ENCODE data around the gene KDM4D.
"Not testable (repeated sequence)": the region's sequence is repeated elsewhere in the genome, so short reads cannot be mapped to it uniquely, and the experiment has no call there.

KDM4D gene

GRCh38 chr11:94988748-94989147, 15.2 kb downstream of the KDM4D start:
- H3K27ac Mint-ChIP-seq, result no peak overlapping the region
- H3K4me3 Mint-ChIP-seq, result no peak overlapping the region
- no peaks in the 10 kb centered on the region for H3K4me1 Mint-ChIP-seq
- peaks cover 40% of the 10 kb centered on the region for H3K27me3 Mint-ChIP-seq
- H3K9me3 Mint-ChIP-seq, result no peaks in the 10 kb centered on the region
- DNase-seq (no peak), ATAC-seq (no peak)

GRCh38 chr11:94993400-94993943, 20.0 kb downstream of the KDM4D start:
- H3K27ac Mint-ChIP-seq, result no peak overlapping the region
- no peak overlapping the region for H3K4me3 Mint-ChIP-seq
- ATAC-seq, result no peak

DNA sequence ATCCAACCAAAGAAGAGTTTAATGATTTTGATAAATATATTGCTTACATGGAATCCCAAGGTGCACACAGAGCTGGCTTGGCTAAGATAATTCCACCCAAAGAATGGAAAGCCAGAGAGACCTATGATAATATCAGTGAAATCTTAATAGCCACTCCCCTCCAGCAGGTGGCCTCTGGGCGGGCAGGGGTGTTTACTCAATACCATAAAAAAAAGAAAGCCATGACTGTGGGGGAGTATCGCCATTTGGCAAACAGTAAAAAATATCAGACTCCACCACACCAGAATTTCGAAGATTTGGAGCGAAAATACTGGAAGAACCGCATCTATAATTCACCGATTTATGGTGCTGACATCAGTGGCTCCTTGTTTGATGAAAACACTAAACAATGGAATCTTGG, 23.9 kb downstream of the KDM4D start:
- no peak for ATAC-seq
- no peak overlapping the region for H3K27ac Mint-ChIP-seq
- no peaks in the 10 kb centered on the region for H3K4me1 Mint-ChIP-seq

More at GRCh38 chr11:94993400-94993943, 20.0 kb downstream of the KDM4D start:
- DNase-seq, result no peak
- H3K4me1 Mint-ChIP-seq, result no peaks in the 10 kb centered on the region
- H3K27me3 Mint-ChIP-seq, result peaks cover 26% of the 10 kb centered on the region
- no peaks in the 10 kb centered on the region for H3K9me3 Mint-ChIP-seq

DNA sequence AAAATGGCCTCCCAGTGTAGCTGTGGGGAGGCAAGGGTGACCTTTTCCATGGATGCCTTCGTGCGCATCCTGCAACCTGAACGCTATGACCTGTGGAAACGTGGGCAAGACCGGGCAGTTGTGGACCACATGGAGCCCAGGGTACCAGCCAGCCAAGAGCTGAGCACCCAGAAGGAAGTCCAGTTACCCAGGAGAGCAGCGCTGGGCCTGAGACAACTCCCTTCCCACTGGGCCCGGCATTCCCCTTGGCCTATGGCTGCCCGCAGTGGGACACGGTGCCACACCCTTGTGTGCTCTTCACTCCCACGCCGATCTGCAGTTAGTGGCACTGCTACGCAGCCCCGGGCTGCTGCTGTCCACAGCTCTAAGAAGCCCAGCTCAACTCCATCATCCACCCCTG, 24.8 kb downstream of the KDM4D start:
- Mint-ChIP-seq H3K4me1 (no peaks in the 10 kb centered on the region), H3K4me3 (no peak overlapping the region), H3K27me3 (no peaks in the 10 kb centered on the region), H3K27ac (no peak overlapping the region), H3K9me3 (no peaks in the 10 kb centered on the region)
- ATAC-seq (no peak), DNase-seq (no peak)

More for the DNA sequence above, 23.9 kb downstream of the KDM4D start:
- H3K27me3 Mint-ChIP-seq, result no peaks in the 10 kb centered on the region
- H3K4me3 Mint-ChIP-seq, result no peak overlapping the region
- no peak for DNase-seq
- no peaks in the 10 kb centered on the region for H3K9me3 Mint-ChIP-seq

DNA sequence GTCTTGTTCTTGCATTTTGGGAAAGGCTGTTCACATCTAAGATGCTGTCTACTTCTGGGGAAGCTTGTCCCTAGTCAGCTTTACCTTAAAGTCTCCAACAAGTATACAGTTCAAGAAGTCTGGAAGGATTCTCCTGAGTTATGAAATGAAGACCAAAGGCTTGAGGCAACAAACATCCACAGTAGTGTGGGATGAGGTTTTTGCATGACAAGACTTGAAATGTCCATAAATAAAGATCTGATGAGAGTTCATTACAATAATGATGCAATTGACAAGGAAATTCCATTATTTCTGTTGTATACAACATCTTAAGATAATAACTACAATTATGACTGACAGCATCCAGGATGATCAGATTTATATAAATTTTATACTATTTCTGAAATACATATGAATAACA, 30.2 kb downstream of the KDM4D start:
- DNase-seq (no peak), ATAC-seq (no peak)
- no peak overlapping the region for H3K27ac Mint-ChIP-seq
- H3K9me3 Mint-ChIP-seq, result no peaks in the 10 kb centered on the region
- H3K27me3 Mint-ChIP-seq, result peaks cover 19% of the 10 kb centered on the region
- H3K4me3 Mint-ChIP-seq, result no peak overlapping the region
- H3K4me1 Mint-ChIP-seq, result no peaks in the 10 kb centered on the region

GRCh38 chr11:95005642-95006041, 32.1 kb downstream of the KDM4D start:
- DNase-seq, result no peak
- Mint-ChIP-seq H3K4me1 (no peaks in the 10 kb centered on the region), H3K27ac (no peak overlapping the region), H3K4me3 (no peak overlapping the region), H3K27me3 (peaks cover 25% of the 10 kb centered on the region), H3K9me3 (no peaks in the 10 kb centered on the region)
- no peak for ATAC-seq

GRCh38 chr11:95011376-95011775, 37.9 kb downstream of the KDM4D start:
- no peak for DNase-seq
- H3K27me3 Mint-ChIP-seq, result peaks cover 47% of the 10 kb centered on the region
- no peak for ATAC-seq
- H3K27ac Mint-ChIP-seq, result no peak overlapping the region
- no peaks in the 10 kb centered on the region for H3K9me3 Mint-ChIP-seq
- no peak overlapping the region for H3K4me3 Mint-ChIP-seq
- no peaks in the 10 kb centered on the region for H3K4me1 Mint-ChIP-seq

GRCh38 chr11:95014184-95014821, 40.8 kb downstream of the KDM4D start:
- Mint-ChIP-seq H3K9me3 (no peaks in the 10 kb centered on the region), H3K4me3 (no peak overlapping the region), H3K4me1 (no peaks in the 10 kb centered on the region), H3K27me3 (peaks cover 22% of the 10 kb centered on the region), H3K27ac (no peak overlapping the region)
- DNase-seq, result no peak
- no peak for ATAC-seq

DNA sequence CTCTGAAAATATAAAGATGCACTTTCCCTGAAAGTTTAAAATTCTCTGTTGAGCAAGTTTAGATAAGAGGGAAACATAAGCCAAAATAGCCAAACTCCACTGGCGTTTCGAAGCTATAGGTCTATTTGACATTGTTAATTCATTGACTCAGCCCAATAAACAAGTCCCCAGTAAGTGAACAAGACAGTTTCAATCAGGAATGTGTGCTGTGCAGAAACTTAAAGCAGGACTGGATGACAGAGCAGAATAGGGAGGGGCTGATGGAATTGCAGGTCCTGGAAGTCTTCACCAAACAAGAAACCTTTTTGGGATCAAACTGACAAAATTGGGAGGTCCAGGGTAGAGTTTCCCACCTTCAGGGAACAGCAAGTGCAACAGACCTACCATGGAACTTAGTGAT, 42.6 kb downstream of the KDM4D start:
- Mint-ChIP-seq H3K4me1 (no peaks in the 10 kb centered on the region), H3K4me3 (no peak overlapping the region), H3K9me3 (no peaks in the 10 kb centered on the region), H3K27ac (no peak overlapping the region), H3K27me3 (peaks cover 17% of the 10 kb centered on the region)
- no peak for ATAC-seq
- no peak for DNase-seq

- not testable (repeated sequence) for H3K27ac Mint-ChIP-seq, H3K4me1 Mint-ChIP-seq, H3K4me3 Mint-ChIP-seq, H3K9me3 Mint-ChIP-seq, H3K27me3 Mint-ChIP-seq, DNase-seq, ATAC-seq
These were observed 48.0 kb downstream of the KDM4D start for GRCh38 chr11:95021468-95021867.

DNA sequence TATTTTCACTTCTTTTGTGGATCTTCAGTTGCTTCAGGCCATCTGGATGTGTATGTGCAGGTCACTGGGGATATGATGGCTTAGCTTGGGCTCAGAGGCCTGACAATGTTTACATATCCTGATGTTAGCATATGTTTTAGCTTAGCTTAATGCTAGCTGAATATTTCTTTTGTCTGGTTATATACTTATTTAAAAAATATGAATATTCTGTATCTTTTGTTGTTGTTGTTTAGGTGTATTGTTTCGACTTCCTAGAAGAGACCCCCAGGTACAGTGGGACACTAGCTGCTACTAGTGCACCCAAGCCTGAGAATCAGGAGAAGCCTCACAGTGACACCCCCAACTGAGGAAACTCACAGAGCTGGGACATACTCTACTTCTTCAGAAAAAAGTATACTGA, 51.4 kb downstream of the KDM4D start, which contains the start of gene KDM4E:
KDM4E (plus strand) TSS at position 301 of the 400 bp plus-strand sequence. CDS start 300 bp downstream, outside the sequence.
- no peak for DNase-seq
- no peak within 1 kb of the TSS for H3K4me3 Mint-ChIP-seq
- no peak for ATAC-seq
- H3K9me3 Mint-ChIP-seq, result no peaks in the 10 kb centered on the region
- H3K4me1 Mint-ChIP-seq, result no peaks in the 10 kb centered on the region
- no peaks in the 10 kb centered on the region for H3K27me3 Mint-ChIP-seq
- H3K27ac Mint-ChIP-seq, result no peak within 1 kb of the TSS

- H3K27me3 Mint-ChIP-seq, ATAC-seq, H3K27ac Mint-ChIP-seq, H3K4me1 Mint-ChIP-seq, DNase-seq, H3K9me3 Mint-ChIP-seq, H3K4me3 Mint-ChIP-seq: not testable (repeated sequence)
These were observed 52.1 kb downstream of the KDM4D start for GRCh38 chr11:95025594-95025993.

GRCh38 chr11:95028357-95028756, 54.8 kb downstream of the KDM4D start:
- DNase-seq (no peak), ATAC-seq (no peak)
- Mint-ChIP-seq H3K9me3 (no peaks in the 10 kb centered on the region), H3K4me3 (no peak overlapping the region), H3K27ac (no peak overlapping the region), H3K4me1 (no peaks in the 10 kb centered on the region), H3K27me3 (peaks cover 5% of the 10 kb centered on the region)

- no peak overlapping the region for H3K27ac Mint-ChIP-seq
- peaks cover 25% of the 10 kb centered on the region for H3K27me3 Mint-ChIP-seq
- DNase-seq (no peak), ATAC-seq (no peak)
- H3K4me1 Mint-ChIP-seq, result peaks cover 2% of the 10 kb centered on the region
- H3K4me3 Mint-ChIP-seq, result no peak overlapping the region
- no peaks in the 10 kb centered on the region for H3K9me3 Mint-ChIP-seq
These were observed 59.5 kb downstream of the KDM4D start for GRCh38 chr11:95033051-95033450.

DNA sequence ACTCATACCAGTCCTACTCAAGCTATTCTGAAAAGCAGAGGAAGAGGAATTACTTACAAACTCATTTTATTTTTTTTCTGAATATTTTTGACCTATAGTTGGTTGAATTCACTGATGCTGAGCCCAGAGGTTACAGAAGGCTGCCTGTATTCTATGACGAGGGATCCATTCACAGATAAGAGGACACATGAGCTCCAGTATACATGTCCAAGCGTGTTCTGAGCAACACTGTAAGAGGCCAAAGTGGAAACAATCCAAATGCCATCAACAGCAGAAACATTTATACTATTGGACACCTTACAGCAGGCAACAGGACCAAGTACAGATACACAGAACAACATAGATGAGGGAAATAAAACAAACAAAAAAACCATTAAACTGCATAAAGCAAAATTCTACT, 61.8 kb downstream of the KDM4D start:
- H3K27me3 Mint-ChIP-seq, result peaks cover 40% of the 10 kb centered on the region
- H3K4me3 Mint-ChIP-seq, result no peak overlapping the region
- no peak overlapping the region for H3K27ac Mint-ChIP-seq
- DNase-seq (no peak), ATAC-seq (no peak)
- H3K9me3 Mint-ChIP-seq, result no peaks in the 10 kb centered on the region
- peaks cover 6% of the 10 kb centered on the region for H3K4me1 Mint-ChIP-seq

GRCh38 chr11:95037356-95038035, 64.0 kb downstream of the KDM4D start:
- H3K4me3 Mint-ChIP-seq, result peak overlapping the region in 1 of 2 donors; percentile 37
- ATAC-seq, result peak; percentile 66
- H3K27me3 Mint-ChIP-seq, result peaks cover 48% of the 10 kb centered on the region
- DNase-seq, result peak in 1 of 2 donors; percentile 8
- H3K4me1 Mint-ChIP-seq, H3K27ac Mint-ChIP-seq, H3K9me3 Mint-ChIP-seq: not testable (repeated sequence)

Data from stimulated activated naive CD8-positive, alpha-beta T cell treated with anti-CD3 and anti-CD28 coated beads, Interleukin-15, amount 100 ng/mL, for 72 hours (primary cell).